SKM-1 (cell line): ENCODE measurements around the gene DCST1.
A peak's percentile ranks its signal among the peaks of the same experiment; 100 is the strongest.

ENCODE experiments used
- DNase-seq: peaks from one replicate; lab custom pipeline; 2025; ENCODE audit not compliant: unreplicated experiment; lab: John Stamatoyannopoulos, UW

DCST1 gene

DNA sequence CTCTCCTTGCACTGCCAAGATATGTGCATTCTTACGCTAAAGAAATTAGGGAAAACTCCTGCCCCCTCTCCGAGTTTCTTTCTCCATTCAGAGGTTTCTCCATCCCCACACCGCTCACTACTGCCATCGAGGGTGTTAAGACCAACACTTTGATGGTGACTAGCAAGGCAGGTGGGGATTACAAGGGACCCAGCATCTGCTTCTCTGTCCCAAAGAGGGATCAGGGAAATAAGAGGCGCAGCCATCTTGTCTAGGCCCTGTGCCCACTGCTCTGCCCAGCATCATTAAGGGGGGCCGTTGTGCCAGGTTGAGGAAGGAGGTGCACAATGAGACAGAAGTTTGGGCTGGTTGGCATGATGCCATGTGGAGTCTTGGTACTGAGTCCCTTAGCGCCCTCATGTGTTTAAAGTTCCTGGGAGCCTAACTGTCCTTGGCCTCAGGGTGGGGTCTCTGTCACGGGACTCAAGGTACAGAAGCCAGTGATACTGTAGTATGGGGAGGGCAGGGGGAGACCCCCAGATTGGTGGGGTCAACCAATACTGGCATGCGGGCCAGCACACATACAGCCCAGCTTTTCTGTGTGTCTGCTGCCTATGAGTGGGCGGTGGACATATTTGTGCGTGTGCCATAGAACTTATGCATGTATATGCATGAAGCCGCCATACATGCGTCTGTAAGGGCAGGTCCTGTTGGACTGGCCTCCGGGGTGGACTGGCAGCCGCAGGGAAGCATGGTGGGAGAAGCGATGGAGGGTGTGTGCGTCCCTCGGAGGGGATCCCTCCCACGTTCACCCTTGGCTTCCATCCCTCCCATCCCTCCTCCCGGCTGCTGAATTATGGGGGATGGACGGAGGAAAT, 50.5 kb downstream of the DCST1 start:
- DNase-seq, result peak; percentile 41

DNA sequence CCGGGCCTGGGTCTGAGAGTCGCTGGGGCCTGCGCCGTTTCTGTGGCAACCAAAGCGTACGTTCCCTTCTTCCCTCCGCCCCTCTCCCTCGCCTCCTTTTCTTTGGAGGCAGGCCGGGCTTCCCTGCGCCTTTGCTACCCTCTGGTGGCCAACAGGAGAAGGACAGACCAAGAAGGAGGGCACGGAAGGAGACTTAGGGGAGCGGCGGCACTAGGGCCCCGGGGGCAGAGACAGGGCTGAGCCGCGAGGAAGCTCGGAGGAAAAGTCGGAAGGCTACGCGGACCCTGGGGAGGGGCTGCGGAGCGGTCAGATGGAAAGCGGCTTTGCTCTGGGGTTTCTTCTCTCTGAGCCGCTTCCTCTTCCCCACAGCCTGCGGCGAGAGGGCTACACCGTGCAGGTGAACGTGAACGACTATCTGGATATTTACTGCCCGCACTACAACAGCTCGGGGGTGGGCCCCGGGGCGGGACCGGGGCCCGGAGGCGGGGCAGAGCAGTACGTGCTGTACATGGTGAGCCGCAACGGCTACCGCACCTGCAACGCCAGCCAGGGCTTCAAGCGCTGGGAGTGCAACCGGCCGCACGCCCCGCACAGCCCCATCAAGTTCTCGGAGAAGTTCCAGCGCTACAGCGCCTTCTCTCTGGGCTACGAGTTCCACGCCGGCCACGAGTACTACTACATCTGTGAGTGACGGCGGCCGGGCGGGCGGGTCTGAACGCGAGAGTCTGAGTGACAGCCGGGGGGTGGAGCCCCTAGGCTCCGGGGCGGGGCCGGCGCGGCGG, 51.3 kb downstream of the DCST1 start:
- DNase-seq, result peak; percentile 99

DNA sequence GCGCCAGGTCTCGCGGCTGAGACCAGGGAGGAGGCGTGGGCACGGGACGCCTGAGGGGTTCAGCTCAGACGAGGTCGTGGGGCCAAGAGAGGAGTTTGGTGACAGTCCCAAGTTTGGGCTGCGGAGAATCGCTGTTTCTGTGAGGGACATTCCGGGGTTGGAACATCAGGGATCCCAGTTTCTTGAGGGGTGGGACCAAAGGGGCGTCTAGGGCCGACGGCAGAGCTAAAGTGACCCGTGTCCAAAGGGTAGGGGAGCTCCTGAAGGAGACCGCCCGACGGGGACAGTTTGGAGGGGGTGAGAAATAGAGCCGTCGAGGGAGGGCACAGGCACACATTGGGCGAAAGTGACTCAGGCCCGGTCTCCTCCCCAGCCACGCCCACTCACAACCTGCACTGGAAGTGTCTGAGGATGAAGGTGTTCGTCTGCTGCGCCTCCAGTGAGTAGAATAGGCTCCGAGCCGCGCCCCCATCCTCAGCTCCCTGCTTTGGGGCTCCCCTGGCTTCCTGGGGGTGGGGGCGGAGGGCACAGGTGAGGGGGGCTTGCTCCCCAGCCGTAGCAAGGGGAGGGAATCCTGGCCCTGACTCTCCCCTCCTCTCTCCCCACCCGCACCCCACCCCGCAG, 52.0 kb downstream of the DCST1 start:
- no peak for DNase-seq

DNA sequence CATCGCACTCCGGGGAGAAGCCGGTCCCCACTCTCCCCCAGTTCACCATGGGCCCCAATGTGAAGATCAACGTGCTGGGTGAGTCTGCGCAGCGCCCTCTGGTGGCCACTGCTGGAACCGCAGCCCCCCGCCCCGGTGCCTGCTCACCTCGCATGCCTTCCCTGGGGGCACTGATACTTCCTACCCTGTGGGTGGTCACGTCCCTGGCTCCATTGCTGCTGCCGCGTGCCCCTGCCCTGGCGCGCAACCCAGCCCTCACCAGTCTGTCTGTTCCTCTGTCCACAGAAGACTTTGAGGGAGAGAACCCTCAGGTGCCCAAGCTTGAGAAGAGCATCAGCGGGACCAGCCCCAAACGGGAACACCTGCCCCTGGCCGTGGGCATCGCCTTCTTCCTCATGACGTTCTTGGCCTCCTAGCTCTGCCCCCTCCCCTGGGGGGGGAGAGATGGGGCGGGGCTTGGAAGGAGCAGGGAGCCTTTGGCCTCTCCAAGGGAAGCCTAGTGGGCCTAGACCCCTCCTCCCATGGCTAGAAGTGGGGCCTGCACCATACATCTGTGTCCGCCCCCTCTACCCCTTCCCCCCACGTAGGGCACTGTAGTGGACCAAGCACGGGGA, 52.6 kb downstream of the DCST1 start:
- DNase-seq, result peak; percentile 39

DNA sequence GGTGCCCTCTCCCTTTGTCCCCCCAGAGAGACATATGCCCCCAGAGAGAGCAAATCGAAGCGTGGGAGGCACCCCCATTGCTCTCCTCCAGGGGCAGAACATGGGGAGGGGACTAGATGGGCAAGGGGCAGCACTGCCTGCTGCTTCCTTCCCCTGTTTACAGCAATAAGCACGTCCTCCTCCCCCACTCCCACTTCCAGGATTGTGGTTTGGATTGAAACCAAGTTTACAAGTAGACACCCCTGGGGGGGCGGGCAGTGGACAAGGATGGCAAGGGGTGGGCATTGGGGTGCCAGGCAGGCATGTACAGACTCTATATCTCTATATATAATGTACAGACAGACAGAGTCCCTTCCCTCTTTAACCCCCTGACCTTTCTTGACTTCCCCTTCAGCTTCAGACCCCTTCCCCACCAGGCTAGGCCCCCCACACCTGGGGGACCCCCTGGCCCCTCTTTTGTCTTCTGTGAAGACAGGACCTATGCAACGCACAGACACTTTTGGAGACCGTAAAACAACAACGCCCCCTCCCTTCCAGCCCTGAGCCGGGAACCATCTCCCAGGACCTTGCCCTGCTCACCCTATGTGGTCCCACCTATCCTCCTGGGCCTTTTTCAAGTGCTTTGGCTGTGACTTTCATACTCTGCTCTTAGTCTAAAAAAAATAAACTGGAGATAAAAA, 53.4 kb downstream of the DCST1 start:
- no peak for DNase-seq

DNA sequence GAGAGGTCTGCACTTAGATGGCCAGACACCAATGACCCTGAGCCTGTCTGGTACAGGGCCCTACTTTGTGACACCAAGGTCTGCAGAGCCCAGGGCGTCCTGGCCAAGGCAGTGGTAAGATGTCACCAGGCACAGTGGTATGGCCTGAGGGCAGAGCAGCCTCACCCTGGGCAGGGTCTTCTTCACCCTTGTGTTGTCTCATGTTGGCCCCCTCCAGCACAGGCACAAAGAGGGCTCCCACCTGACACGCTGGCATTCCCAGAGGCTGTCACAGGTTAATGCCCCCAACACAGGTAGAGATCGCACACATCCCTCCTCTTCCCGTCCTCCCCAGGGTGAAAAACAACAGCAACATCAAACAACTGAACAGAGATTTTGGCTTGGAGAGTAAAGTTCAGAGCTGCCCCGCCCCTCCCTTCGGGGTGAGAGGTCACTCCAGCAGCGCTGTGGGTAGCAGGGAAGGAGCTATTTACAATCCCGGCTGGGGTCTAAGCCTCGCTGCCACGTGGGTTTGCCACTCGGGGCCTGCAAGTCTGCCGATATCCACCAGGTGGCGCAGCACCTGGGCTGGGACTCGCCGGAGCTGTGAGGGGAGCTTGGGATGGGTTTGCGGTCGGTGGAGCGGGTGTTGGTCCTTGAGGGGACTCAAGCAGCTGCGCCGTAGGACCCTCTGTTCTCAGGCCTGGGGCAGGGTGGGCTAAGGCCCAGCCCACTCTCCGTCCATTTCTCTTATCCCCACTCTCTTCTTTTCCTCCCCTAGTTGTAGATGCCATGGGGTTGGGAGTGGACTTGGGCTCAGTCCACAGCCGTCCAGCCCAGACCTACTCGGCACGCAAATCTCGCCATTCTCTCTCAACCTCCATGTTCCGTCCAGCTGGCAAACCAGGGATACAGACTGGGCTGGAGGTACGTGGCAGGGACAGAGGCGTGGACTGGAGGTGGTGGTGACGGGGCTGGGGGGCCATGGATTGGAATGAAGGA, 57.7 kb downstream of the DCST1 start:
- peak; percentile 60 for DNase-seq

DNA sequence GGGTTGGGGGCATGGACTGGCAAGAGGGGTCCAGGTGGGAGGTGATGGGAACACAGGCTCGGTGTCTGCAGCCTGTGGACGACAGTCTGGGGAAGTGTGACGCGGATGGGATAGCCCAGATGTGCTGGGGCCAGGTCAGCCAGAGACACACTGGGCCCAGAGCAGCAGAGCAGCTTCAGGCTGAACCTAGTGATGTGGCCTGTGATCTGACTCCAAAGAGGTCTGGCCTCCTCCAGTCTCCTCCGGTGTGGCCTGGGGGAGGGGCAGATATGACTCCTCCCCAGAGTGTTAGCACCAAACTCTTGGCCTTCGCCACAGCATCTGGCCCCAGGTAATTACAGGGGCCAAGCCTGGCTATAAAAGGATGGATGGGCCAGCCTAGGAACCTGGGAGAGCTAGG, 58.5 kb downstream of the DCST1 start:
- DNase-seq, result no peak

DNA sequence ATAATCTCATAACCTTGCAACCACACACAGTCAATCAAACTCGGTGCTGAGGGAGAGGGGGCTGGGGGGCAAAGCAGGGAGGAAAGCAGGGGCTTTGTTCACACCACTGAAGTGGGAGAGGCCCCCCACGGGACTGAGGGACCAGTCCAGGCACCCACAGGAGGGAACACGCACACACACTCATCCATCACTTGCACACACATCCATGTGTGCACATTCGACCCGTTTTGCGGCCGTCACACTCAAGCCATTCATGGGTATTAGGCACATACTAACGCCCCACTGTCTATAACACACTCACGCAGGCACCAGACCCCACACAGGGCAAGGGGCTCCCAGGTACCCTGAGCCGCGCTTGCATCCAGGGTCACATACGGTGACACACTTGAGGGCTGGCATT, 59.0 kb downstream of the DCST1 start:
- no peak for DNase-seq

DNA sequence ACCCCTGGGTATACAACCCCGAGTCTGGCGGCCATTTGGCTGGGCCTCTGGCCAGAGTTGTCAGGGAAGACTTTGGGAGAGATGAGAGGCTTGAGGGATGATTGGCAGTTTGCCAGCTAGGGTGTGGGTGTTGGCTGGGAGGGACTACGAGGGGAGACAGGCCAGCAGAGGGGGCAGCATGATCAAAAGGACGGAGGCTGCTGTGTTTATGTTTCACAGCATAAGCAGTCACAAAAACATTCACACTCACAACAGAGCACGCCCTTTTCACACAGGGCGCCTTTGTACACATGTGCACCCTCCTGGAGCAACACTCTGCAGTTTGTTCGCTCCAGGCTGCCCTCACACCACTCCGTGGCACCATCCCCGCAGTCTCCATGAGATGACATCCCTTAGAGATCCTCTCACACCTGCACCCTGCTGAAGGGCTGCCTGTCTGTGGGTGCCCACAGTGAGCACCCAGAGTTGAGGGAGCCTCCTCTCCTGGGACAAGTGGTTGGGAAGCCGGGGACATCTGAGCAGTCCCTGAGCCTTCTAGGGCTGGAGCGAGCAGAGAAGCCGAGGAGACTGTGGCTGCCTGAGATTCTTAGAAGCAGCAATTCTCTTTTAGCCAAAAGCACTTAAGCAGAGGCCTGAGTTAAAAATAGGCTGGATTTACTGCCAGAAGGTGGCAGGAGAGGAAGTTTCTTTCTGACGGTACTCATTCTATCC, 60.4 kb downstream of the DCST1 start:
- peak; percentile 65 for DNase-seq

DNA sequence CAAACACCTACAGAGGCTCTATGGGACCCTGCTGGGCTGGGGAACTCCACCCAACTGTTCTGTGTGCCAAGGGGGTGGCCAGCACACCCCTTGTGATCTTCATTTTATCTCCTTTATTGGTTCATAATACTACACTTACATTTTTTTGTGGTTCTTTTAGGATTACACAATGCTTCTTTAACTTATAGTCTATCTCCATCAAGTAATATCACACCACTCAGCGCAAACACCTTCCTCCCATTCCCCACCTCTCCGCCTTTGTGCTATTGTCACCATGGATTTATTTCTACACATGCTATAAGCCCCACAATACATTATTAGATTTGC, 61.0 kb downstream of the DCST1 start:
- DNase-seq, result no peak

DNA sequence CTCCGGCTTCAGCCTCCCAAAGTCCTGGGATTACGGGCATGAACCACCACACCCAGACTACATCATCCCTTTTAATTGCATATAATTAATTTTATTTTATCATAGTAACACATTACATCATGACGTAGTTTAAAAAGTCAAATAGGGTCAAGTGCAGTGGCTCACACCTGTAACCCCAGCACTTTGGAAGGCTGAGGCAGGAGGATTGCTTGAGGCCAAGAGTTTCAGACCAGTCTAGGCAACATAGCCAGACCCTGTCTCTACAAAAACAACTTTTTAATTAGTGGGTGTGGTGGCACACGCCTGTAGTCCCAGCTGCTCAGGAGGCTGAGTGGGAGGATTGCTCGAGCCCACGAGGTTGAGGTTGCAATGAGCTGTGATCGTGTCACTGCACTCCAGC, 65.7 kb downstream of the DCST1 start:
- no peak for DNase-seq
